OCI-LY7 (cell line): ENCODE results near the gene SERTAD2. TPM values are rescaled to one million over a fixed set of nuclear protein-coding genes. Genes with fewer than 3 reads are reported as not detected.

Source experiments
- BruUV-seq: library from RNA; stranded (reverse); fragments of 400-500 nt; replicated peaks from 2 replicates; lab custom pipeline; 2021; lab: Mats Ljungman, UMichigan
- CTCF ChIA-PET: fragments of 300-600 bp; sonication (Branson Sonifier 250); formaldehyde crosslinking; loops from one replicate; lab custom pipeline; 2022; ENCODE audit warnings: antibody characterized with exemption; ENCODE audit not compliant: unreplicated experiment; lab: Charles Lee
- POLR2A ChIA-PET: fragments of 300-600 bp; sonication (Branson Sonifier 250); formaldehyde crosslinking; loops from one replicate; lab custom pipeline; 2022; ENCODE audit warnings: antibody characterized with exemption; lab: Charles Lee
- DNase-seq: peaks from one replicate; pipeline ENCODE4 v3.0.0-alpha.2; 2015; ENCODE audit warnings: low spot score
- H2AFZ ChIP-seq: fragments of 200-600 bp; sonication (generic), shearing (Covaris generic); 2 replicates; pipeline ENCODE4 v1.6.1; 2014; ENCODE audit warnings: mild to moderate bottlenecking, antibody characterized with exemption, low read length, moderate library complexity
- H3K27ac ChIP-seq: fragments of 200-600 bp; sonication (generic); 2 replicates; pipeline ENCODE4 v1.5.1; 2014; ENCODE audit warnings: mixed run types, low read depth, mild to moderate bottlenecking, moderate library complexity, low read length, inconsistent platforms; ENCODE audit not compliant: poor library complexity, severe bottlenecking
- H3K36me3 ChIP-seq: fragments of 200-600 bp; sonication (generic); 2 replicates; pipeline ENCODE4 v1.6.1; 2014; ENCODE audit warnings: mild to moderate bottlenecking, antibody characterized with exemption, low read length, moderate library complexity, mixed read lengths; ENCODE audit not compliant: insufficient read depth
- H3K4me1 ChIP-seq: fragments of 200-600 bp; sonication (generic); 2 replicates; pipeline ENCODE4 v1.5.1; 2014; ENCODE audit warnings: mild to moderate bottlenecking, low read length; ENCODE audit not compliant: insufficient read depth, poor library complexity, severe bottlenecking
- H3K4me2 ChIP-seq: fragments of 200-600 bp; sonication (generic); 2 replicates; pipeline ENCODE4 v1.6.1; 2014; ENCODE audit warnings: mild to moderate bottlenecking, low read length
- H3K4me3 ChIP-seq: fragments of 200-600 bp; sonication (generic); 2 replicates; pipeline ENCODE4 v1.5.1; 2014; ENCODE audit warnings: mild to moderate bottlenecking, low read depth, low read length; ENCODE audit not compliant: poor library complexity, severe bottlenecking
- H3K79me2 ChIP-seq: fragments of 200-600 bp; sonication (generic); 2 replicates; pipeline ENCODE4 v1.6.1; 2016; ENCODE audit warnings: low read depth, mild to moderate bottlenecking, low read length, moderate library complexity, mixed read lengths; ENCODE audit not compliant: insufficient read depth
- H3K9me2 ChIP-seq: fragments of 200-600 bp; sonication (generic); 2 replicates; pipeline ENCODE4 v1.6.1; 2016; ENCODE audit warnings: mild to moderate bottlenecking, low read length, mixed read lengths; ENCODE audit not compliant: insufficient read depth
- H3K9me3 ChIP-seq: fragments of 200-600 bp; sonication (generic); 2 replicates; pipeline ENCODE4 v1.6.1; 2014; ENCODE audit warnings: mild to moderate bottlenecking, mixed run types, low read length, mixed read lengths
- H4K20me1 ChIP-seq: fragments of 200-600 bp; sonication (generic); 2 replicates; pipeline ENCODE4 v1.6.1; 2014; ENCODE audit warnings: mild to moderate bottlenecking, antibody characterized with exemption, low read length, moderate library complexity, mixed read lengths; ENCODE audit not compliant: insufficient read depth
- CTCF ChIP-seq: fragments of 200-600 bp; sonication (generic); conservative IDR thresholded peaks from 2 replicates; pipeline ENCODE4 v1.5.1; 2014; ENCODE audit warnings: mild to moderate bottlenecking, antibody characterized with exemption, low read length, moderate library complexity, mixed read lengths
- EZH2phosphoT487 ChIP-seq: fragments of 200-600 bp; sonication (generic); IDR thresholded peaks from 2 replicates; pipeline ENCODE4 v1.6.1; 2018; ENCODE audit warnings: low read depth, borderline replicate concordance, mild to moderate bottlenecking, mixed run types, antibody characterized with exemption, low read length, moderate library complexity, mixed read lengths
- intact Hi-C: fragments of 100-400 bp; cut with micrococcal nuclease; formaldehyde crosslinking; loops from one replicate; pipeline ENCODE4 v1.10.0; 2022; ENCODE audit not compliant: unreplicated experiment
- total RNA-seq, 2 experiments: library from RNA; depleted of rRNA in 1 of 2; stranded (reverse); fragments of >200 nt in 1 of 2; shearing (Covaris generic) in 1 of 2; gene quantifications; 2 replicates each; pipeline ENCODE4 v1.2.3, GENCODE V29; 2014 to 2022

Gene SERTAD2
- total RNA-seq, 2 experiments from 2014 or later: 11.5 to 54.5 TPM

GRCh38 chr2:64591188-64591587 is 62.5 kb downstream of the SERTAD2 start:
- Histone ChIP-seq H3K36me3 (peaks cover 75% of the 10 kb centered on the region), H3K79me2 (no peaks in the 10 kb centered on the region), H3K9me2 (no peaks in the 10 kb centered on the region), H4K20me1 (no peaks in the 10 kb centered on the region; the same call in 1 of the 2 replicates), H3K4me1 (peaks cover 1% of the 10 kb centered on the region), H3K9me3 (no peaks in the 10 kb centered on the region), H3K4me3 (no peak overlapping the region), H3K4me2 (no peak overlapping the region), H2AFZ (no peak overlapping the region), H3K27ac (no peak overlapping the region)
- ChIA-PET CTCF (no interaction called here), POLR2A (interaction anchor here (0.7 kb wide), 2 partner anchors 60 to 144 kb away, joined by 3 to 6 read pairs; no protein-coding TSS in a partner anchor)
- no TSS peak for BruUV-seq
- TF ChIP-seq EZH2phosphoT487 (no peak), CTCF (no peak)
- intact Hi-C loops: no loop called here
- no peak for DNase-seq

GRCh38 chr2:64587561-64587960 is 66.2 kb downstream of the SERTAD2 start:
- Histone ChIP-seq H3K27ac (no peak overlapping the region), H3K9me2 (no peaks in the 10 kb centered on the region), H3K4me1 (peaks cover 11% of the 10 kb centered on the region), H3K36me3 (peaks cover 73% of the 10 kb centered on the region), H2AFZ (no peak overlapping the region), H3K4me2 (no peak overlapping the region), H3K79me2 (no peaks in the 10 kb centered on the region), H3K9me3 (no peaks in the 10 kb centered on the region), H3K4me3 (no peak overlapping the region), H4K20me1 (no peaks in the 10 kb centered on the region; the same call in 1 of the 2 replicates)
- ChIA-PET POLR2A (interaction anchor here (0.6 to 1.7 kb wide), 3 partner anchors 56 to 542 kb away, joined by 3 to 6 read pairs (median 3); no protein-coding TSS in a partner anchor), CTCF (no interaction called here)
- DNase-seq: no peak
- intact Hi-C loops: loop anchor here (2.0 to 5.0 kb wide), 4 partner anchors 165 to 445 kb away; no protein-coding TSS in a partner anchor
- BruUV-seq: no TSS peak
- TF ChIP-seq CTCF (no peak), EZH2phosphoT487 (no peak)

GRCh38 chr2:64586883-64587481 is 66.7 kb downstream of the SERTAD2 start:
- H4K20me1 ChIP-seq: no peaks in the 10 kb centered on the region; the same call in 1 of the 2 replicates
- intact Hi-C loops: loop anchor here (2.0 to 5.0 kb wide), 4 partner anchors 165 to 445 kb away; no protein-coding TSS in a partner anchor
- ChIA-PET CTCF (no interaction called here), POLR2A (interaction anchor here (0.6 to 1.7 kb wide), 9 partner anchors 15 to 542 kb away, joined by 3 to 6 read pairs (median 3); no protein-coding TSS in a partner anchor)
- H3K9me3 ChIP-seq: no peaks in the 10 kb centered on the region
- BruUV-seq: no TSS peak
- H3K9me2 ChIP-seq: no peaks in the 10 kb centered on the region
- peaks cover 67% of the 10 kb centered on the region for H3K36me3 ChIP-seq
- no peak overlapping the region for H3K27ac ChIP-seq
- no peak overlapping the region for H2AFZ ChIP-seq
- H3K79me2 ChIP-seq: no peaks in the 10 kb centered on the region
- H3K4me1 ChIP-seq: peaks cover 16% of the 10 kb centered on the region
- H3K4me3 ChIP-seq: no peak overlapping the region
- H3K4me2 ChIP-seq: no peak overlapping the region
- peak; percentile 65 for DNase-seq
- TF ChIP-seq EZH2phosphoT487 (no peak), CTCF (peak; percentile 93)
